ENCODE measurements around the gene LIPT1. TPM values are rescaled to one million over a fixed set of nuclear protein-coding genes. Genes with fewer than 3 reads are reported as not detected.
A peak's percentile ranks its signal among the peaks of the same experiment; 100 is the strongest.

Gene LIPT1
- total RNA-seq, 1 experiment from 2014 or later, result 7.4 TPM

- Histone ChIP-seq H3K27me3 (replicated peaks; ENCODE audit: insufficient read depth, low read depth, low read length, poor library complexity) (no peaks in the 10 kb centered on the region), H3K4me3 (ENCODE audit: low read depth, low read length, poor library complexity, severe bottlenecking) (no peak overlapping the region), H3K4me1 (ENCODE audit: insufficient read depth, low read length, poor library complexity, severe bottlenecking) (no peaks in the 10 kb centered on the region), H3K36me3 (ENCODE audit: insufficient read depth, low read length, poor library complexity, severe bottlenecking) (peaks cover 15% of the 10 kb centered on the region), H3K9me3 (ENCODE audit: low read depth, low read length, poor library complexity, severe bottlenecking) (no peaks in the 10 kb centered on the region), H3K27ac (ENCODE audit: low read depth, low read length, poor library complexity, severe bottlenecking) (no peak overlapping the region)
- no peak for DNase-seq (ENCODE audit: low spot score)
- TF ChIP-seq CTCF (conservative IDR thresholded peaks at IDR 0.05; ENCODE audit: low read depth, low read length) (no peak), EZH2 (IDR thresholded peaks at IDR 0.05; ENCODE audit: borderline replicate concordance, low read depth, low read length, poor library complexity, severe bottlenecking) (no peak)
- BruUV-seq (replicated peaks), result no TSS peak
- CTCF ChIA-PET, result no interaction called here
- intact Hi-C loops (cut with micrococcal nuclease; ENCODE audit: unreplicated experiment), result no loop called here
- POLR2A ChIA-PET (ENCODE audit: low non-redundant PET), result no interaction called here
Observed at GRCh38 chr2:99200076-99200800, 45.5 kb downstream of the LIPT1 start.

- TF ChIP-seq EZH2 (IDR thresholded peaks at IDR 0.05; ENCODE audit: borderline replicate concordance, low read depth, low read length, poor library complexity, severe bottlenecking) (no peak), CTCF (conservative IDR thresholded peaks at IDR 0.05; ENCODE audit: low read depth, low read length) (0 out of 2 replicates have a peak, but pooled peaks have one; percentile 10)
- intact Hi-C loops (cut with micrococcal nuclease; ENCODE audit: unreplicated experiment), result no loop called here
- H3K9me3 ChIP-seq (ENCODE audit: low read depth, low read length, poor library complexity, severe bottlenecking), result no peaks in the 10 kb centered on the region
- peaks cover under 1% of the 10 kb centered on the region for H3K36me3 ChIP-seq (ENCODE audit: insufficient read depth, low read length, poor library complexity, severe bottlenecking)
- ChIA-PET CTCF (no interaction called here), POLR2A (ENCODE audit: low non-redundant PET) (no interaction called here)
- no peak overlapping the region for H3K4me3 ChIP-seq (ENCODE audit: low read depth, low read length, poor library complexity, severe bottlenecking)
- H3K27me3 ChIP-seq (replicated peaks; ENCODE audit: insufficient read depth, low read depth, low read length, poor library complexity), result no peaks in the 10 kb centered on the region
- H3K4me1 ChIP-seq (ENCODE audit: insufficient read depth, low read length, poor library complexity, severe bottlenecking), result no peaks in the 10 kb centered on the region
- H3K27ac ChIP-seq (ENCODE audit: low read depth, low read length, poor library complexity, severe bottlenecking), result no peak overlapping the region
- BruUV-seq (replicated peaks), result no TSS peak
- no peak for DNase-seq (ENCODE audit: low spot score)
Observed at GRCh38 chr2:99201959-99202678, 47.4 kb downstream of the LIPT1 start.

- H3K9me3 ChIP-seq (ENCODE audit: low read depth, low read length, poor library complexity, severe bottlenecking), result no peaks in the 10 kb centered on the region
- no peak overlapping the region for H3K4me3 ChIP-seq (ENCODE audit: low read depth, low read length, poor library complexity, severe bottlenecking)
Observed at GRCh38 chr2:99205491-99205890, 50.7 kb downstream of the LIPT1 start.

More at GRCh38 chr2:99205491-99205890, 50.7 kb downstream of the LIPT1 start:
- intact Hi-C loops (cut with micrococcal nuclease; ENCODE audit: unreplicated experiment), result no loop called here
- no TSS peak for BruUV-seq (replicated peaks)
- Histone ChIP-seq H3K36me3 (ENCODE audit: insufficient read depth, low read length, poor library complexity, severe bottlenecking) (no peaks in the 10 kb centered on the region), H3K4me1 (ENCODE audit: insufficient read depth, low read length, poor library complexity, severe bottlenecking) (no peaks in the 10 kb centered on the region), H3K27ac (ENCODE audit: low read depth, low read length, poor library complexity, severe bottlenecking) (no peak overlapping the region), H3K27me3 (replicated peaks; ENCODE audit: insufficient read depth, low read depth, low read length, poor library complexity) (no peaks in the 10 kb centered on the region)
- no peak for DNase-seq (ENCODE audit: low spot score)
- POLR2A ChIA-PET (ENCODE audit: low non-redundant PET), result no interaction called here
- no peak for TF ChIP-seq CTCF (conservative IDR thresholded peaks at IDR 0.05; ENCODE audit: low read depth, low read length)
- CTCF ChIA-PET, result no interaction called here

Other genes starting within 250 kb of the LIPT1 start
- not detected in 2 replicates for gene CRACDL, start 218.7 kb upstream of the LIPT1 start, total RNA-seq (2021)
- 0.56 TPM in 1 of 2 replicates, not detected in the other for gene C2orf15, start 13.3 kb upstream of the LIPT1 start, total RNA-seq (2021)
- gene TSGA10, start within 50 bp of the LIPT1 start, total RNA-seq (2021), result 2.5 and 2.6 TPM in 2 replicates
- 22.3 and 25.3 TPM in 2 replicates for gene MITD1, start 26.1 kb downstream of the LIPT1 start, total RNA-seq (2021)
- 55.4 and 59.9 TPM in 2 replicates for gene MRPL30, start 26.2 kb downstream of the LIPT1 start, total RNA-seq (2021)
- not detected in 2 replicates for gene LYG2, start 100.7 kb downstream of the LIPT1 start, total RNA-seq (2021)
- gene LYG1, start 146.2 kb downstream of the LIPT1 start, total RNA-seq (2021), result 1.1 and 2.4 TPM in 2 replicates
- 39.5 and 43.0 TPM in 2 replicates for gene TXNDC9, start 181.4 kb downstream of the LIPT1 start, total RNA-seq (2021)
- gene EIF5B, start 182.4 kb downstream of the LIPT1 start, total RNA-seq (2021), result 73.5 and 78.7 TPM in 2 replicates

Measured in A673 (cell line).